ENCODE measurements around the gene INPP5A. TPM values are rescaled to one million over a fixed set of nuclear protein-coding genes. Genes with fewer than 3 reads are reported as not detected.
A peak's percentile ranks its signal among the peaks of the same experiment; 100 is the strongest.

Gene INPP5A
- total RNA-seq, 1 donor from 2014 or later, result 105 TPM

- no peak overlapping the region for H3K4me3 ChIP-seq
- TF ChIP-seq, protein P1, sequence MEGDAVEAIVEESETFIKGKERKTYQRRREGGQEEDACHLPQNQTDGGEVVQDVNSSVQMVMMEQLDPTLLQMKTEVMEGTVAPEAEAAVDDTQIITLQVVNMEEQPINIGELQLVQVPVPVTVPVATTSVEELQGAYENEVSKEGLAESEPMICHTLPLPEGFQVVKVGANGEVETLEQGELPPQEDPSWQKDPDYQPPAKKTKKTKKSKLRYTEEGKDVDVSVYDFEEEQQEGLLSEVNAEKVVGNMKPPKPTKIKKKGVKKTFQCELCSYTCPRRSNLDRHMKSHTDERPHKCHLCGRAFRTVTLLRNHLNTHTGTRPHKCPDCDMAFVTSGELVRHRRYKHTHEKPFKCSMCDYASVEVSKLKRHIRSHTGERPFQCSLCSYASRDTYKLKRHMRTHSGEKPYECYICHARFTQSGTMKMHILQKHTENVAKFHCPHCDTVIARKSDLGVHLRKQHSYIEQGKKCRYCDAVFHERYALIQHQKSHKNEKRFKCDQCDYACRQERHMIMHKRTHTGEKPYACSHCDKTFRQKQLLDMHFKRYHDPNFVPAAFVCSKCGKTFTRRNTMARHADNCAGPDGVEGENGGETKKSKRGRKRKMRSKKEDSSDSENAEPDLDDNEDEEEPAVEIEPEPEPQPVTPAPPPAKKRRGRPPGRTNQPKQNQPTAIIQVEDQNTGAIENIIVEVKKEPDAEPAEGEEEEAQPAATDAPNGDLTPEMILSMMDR (IDR thresholded peaks at IDR 0.05; ENCODE audit: borderline replicate concordance), result no peak
- peaks cover 47% of the 10 kb centered on the region for H3K36me3 ChIP-seq
- intact Hi-C loops (cut with micrococcal nuclease), result no loop called here
- no peak for DNase-seq
- H3K27me3 ChIP-seq (ENCODE audit: low read depth), result no peaks in the 10 kb centered on the region
- peaks cover 9% of the 10 kb centered on the region for H3K9me3 ChIP-seq (replicated peaks)
- H3K4me1 ChIP-seq, result peaks cover 16% of the 10 kb centered on the region
- no peak overlapping the region for H3K27ac ChIP-seq (replicated peaks)
These were observed 120.2 kb downstream of the INPP5A start for GRCh38 chr10:132657748-132658147.

DNA sequence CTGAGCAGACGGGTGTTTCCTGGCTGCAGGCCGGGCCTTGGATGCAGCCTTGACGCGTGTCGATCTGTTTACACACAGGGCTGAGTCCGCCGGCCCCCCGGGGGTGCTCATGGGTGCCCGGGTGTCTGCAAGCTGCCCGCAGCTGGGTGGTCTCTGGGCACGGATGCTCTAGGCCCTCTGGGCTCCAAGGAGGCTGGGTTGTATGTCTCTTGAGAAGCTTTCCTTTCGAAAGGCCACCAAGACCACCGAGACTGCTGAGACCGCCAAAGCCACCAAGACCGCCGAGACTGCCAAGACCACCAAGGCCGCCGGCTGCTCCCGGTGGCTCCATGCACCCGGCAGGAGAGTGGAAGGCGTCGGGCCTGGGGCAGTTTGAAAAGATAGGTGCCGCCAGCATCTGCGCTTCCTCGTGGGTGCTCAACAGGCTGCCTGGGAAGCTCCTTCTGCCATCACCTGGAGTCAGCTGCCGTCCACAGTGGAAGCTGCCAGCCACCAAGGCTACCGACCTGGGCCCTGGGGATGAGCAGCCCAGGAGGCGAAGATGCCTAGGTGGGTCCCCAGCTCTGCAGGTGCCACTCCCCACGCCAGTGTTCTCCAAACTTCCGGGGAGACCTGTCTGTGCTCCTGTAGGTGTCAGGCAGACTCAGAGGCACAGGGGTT, 121.1 kb downstream of the INPP5A start:
- Histone ChIP-seq H3K4me1 (peaks cover 16% of the 10 kb centered on the region), H3K36me3 (peaks cover 46% of the 10 kb centered on the region), H3K9me3 (replicated peaks) (peaks cover 9% of the 10 kb centered on the region), H3K27me3 (ENCODE audit: low read depth) (no peaks in the 10 kb centered on the region), H3K27ac (replicated peaks) (no peak overlapping the region), H3K4me3 (no peak overlapping the region)
- intact Hi-C loops (cut with micrococcal nuclease), result no loop called here
- DNase-seq, result no peak
- TF ChIP-seq, protein P1 (IDR thresholded peaks at IDR 0.05; ENCODE audit: borderline replicate concordance), result no peak

DNA sequence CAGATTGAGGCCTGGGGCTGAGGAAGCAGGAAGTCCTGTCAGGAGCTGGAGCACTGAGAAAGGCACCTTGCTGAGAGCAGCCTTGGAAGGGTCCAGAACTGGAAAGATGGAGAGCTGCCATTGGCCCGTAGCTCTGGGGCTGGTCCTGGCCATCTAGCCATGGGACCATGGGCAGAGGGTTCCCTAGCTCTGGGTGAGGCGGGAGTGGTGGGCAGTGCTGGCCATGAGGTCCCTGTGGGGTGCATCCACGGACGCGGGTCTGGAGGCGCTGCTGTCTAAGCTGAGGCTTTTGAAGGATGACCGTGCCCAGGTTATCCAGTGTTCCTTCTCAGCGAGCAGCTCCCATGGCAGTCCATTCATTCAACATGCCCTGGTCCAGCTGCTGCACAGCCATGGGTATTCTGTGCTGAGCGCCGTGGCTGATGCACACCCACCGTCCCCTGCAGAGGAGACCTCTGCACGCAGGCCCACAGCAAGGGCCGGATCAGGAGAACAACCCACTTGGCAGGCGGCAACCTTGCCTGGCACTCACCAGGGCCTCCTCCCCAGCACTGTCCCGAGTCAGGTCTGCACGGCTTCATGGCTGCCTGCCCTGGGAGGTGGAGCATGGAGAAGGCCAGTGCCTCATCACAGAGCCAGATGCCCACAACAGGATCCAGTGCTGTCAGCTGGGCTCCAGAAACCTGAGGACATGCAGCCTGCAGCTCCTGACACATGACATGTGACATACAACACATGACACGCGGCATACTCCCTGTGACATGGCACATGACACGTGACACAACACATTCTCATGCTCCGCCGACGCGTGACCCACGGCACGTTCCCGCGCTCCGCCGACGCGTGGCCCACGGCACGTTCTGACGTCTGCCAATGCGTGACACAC, 121.9 kb downstream of the INPP5A start:
- no peaks in the 10 kb centered on the region for H3K27me3 ChIP-seq (ENCODE audit: low read depth)
- peaks cover 15% of the 10 kb centered on the region for H3K4me1 ChIP-seq
- no peak overlapping the region for H3K4me3 ChIP-seq
- DNase-seq, result peak; percentile 80
- peaks cover 9% of the 10 kb centered on the region for H3K9me3 ChIP-seq (replicated peaks)
- intact Hi-C loops (cut with micrococcal nuclease), result no loop called here
- H3K36me3 ChIP-seq, result peaks cover 40% of the 10 kb centered on the region
- no peak overlapping the region for H3K27ac ChIP-seq (replicated peaks)
- TF ChIP-seq, protein P1 (IDR thresholded peaks at IDR 0.05; ENCODE audit: borderline replicate concordance), result no peak

DNA sequence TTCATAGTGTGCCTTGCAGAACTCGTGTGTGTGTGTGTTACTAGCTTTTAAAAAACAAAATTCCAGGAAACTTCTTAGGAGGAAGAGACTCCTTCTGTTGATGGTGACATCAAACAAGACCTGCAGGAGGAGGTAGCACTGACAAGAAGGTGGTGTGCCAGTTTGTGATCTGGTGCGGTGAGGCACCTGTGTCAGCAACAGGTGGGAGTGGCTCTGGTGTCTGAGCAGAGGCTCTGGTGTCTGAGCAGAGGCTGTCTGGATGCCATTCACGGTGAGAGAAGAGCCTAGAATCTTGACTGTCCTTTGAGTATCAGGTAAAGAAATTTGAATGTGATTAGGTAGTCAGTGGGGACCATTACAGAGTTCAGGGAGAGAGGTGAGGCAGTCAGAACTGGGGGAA, 122.8 kb downstream of the INPP5A start:
- Histone ChIP-seq H3K27me3 (ENCODE audit: low read depth) (no peaks in the 10 kb centered on the region), H3K4me1 (peaks cover 12% of the 10 kb centered on the region), H3K27ac (replicated peaks) (no peak overlapping the region), H3K4me3 (no peak overlapping the region), H3K36me3 (peaks cover 40% of the 10 kb centered on the region), H3K9me3 (replicated peaks) (peaks cover 9% of the 10 kb centered on the region)
- TF ChIP-seq, protein P1 (IDR thresholded peaks at IDR 0.05; ENCODE audit: borderline replicate concordance), result no peak
- DNase-seq, result no peak
- intact Hi-C loops (cut with micrococcal nuclease), result no loop called here

- Histone ChIP-seq H3K4me3 (no peak overlapping the region), H3K4me1 (peaks cover 18% of the 10 kb centered on the region), H3K36me3 (peaks cover 40% of the 10 kb centered on the region), H3K27ac (replicated peaks) (no peak overlapping the region), H3K9me3 (replicated peaks) (peaks cover 9% of the 10 kb centered on the region), H3K27me3 (ENCODE audit: low read depth) (no peaks in the 10 kb centered on the region)
- DNase-seq, result no peak
- TF ChIP-seq, protein P1 (IDR thresholded peaks at IDR 0.05; ENCODE audit: borderline replicate concordance), result no peak
- intact Hi-C loops (cut with micrococcal nuclease), result no loop called here
These were observed 124.8 kb downstream of the INPP5A start for GRCh38 chr10:132662186-132662920.

All from left ventricle myocardium inferior (tissue), 1 donor.